GM21390 (cell line): ENCODE results near the gene N4BP2.
"Not testable (repeated sequence)": the region's sequence is repeated elsewhere in the genome, so short reads cannot be mapped to it uniquely, and the experiment has no call there.

ENCODE experiments used
- ATAC-seq: cut with Tn5 transposase; IDR thresholded peaks from one replicate; pipeline ENCODE4 v1.9.1; 2021; ENCODE audit not compliant: unreplicated experiment

N4BP2 gene

DNA sequence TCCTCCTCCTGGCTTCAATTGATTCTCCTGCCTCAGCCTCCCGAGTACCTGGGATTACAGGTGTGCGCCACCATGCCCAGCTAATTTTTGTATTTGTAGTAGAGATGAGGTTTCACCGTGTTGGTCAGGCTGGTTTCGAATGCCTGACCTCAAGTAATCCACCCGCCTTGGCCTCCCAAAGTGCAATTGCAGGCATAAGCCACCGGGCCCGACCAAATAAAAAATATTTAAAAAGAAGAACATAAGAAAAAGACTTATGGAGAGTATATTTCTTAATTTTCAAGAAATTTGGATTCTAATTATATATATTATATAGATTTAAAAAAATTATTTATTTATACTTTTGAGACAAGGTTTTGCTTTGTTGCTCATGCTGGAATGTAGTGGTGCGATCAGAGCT, 29.8 kb downstream of the N4BP2 start:
- no peak for ATAC-seq

DNA sequence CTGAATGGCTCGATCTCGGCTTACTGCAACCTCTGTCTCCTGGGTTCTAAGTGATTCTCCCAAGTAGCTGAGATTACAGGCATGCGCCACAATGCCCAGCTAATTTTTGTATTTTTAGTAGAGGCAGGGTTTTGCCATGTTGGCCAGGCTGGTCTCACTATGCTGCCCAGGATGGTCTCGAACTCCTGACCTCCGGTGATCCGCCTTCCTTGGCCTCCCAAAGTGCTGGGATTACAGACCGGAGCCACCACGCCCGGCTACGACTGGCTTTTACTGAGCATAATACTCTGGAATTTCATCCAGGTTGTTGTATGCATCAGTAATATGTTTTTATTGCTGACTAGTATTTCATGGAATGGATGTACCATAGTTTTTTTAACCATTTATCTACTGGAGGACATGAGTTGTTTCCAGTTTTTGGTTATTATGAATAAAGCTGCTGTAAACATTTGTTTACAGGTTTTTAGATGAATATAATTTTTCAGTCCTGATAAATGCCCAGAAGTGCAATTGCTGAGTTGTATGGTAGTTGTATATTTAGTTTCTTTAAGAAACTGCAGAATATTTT, 31.2 kb downstream of the N4BP2 start:
- no peak for ATAC-seq

DNA sequence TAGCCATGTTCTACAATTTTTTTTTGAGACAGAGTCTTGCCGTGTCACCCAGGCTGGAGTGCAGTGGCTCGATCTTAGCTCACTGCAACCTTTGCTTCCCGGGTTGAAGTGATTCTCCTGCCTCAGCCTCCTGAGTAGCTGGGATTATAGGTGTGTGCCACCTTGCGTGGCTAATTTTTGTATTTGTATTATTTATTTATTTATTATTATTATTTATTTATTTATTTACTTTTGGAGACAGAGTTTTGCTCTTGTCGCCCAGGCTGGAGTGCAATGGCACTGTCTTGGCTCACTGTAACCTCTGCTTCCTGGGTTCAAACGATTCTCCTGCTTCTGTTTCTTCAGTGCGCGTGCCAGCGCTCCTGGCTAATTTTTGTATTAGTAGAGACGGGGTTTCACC, 36.8 kb downstream of the N4BP2 start:
- ATAC-seq: not testable (repeated sequence)

DNA sequence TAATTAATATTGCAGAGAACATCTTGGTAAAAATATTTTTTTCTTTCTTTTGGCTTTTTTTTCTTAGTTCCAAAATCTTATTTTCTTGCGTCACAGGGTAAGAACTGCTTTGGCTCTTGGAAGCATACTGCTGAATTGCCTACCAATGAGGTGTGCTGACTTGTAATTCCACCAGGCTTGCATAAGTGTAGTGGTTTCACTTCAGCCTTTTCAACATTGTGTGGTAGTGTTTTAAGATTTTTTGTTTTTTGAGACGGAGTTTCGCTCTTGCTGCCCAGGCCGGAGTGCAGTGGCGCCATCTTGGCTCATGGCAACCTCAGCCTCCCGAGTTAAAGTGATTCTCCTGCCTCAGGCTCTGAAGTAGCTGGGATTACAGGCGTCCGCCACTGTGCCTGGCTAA, 42.4 kb downstream of the N4BP2 start:
- no peak for ATAC-seq

DNA sequence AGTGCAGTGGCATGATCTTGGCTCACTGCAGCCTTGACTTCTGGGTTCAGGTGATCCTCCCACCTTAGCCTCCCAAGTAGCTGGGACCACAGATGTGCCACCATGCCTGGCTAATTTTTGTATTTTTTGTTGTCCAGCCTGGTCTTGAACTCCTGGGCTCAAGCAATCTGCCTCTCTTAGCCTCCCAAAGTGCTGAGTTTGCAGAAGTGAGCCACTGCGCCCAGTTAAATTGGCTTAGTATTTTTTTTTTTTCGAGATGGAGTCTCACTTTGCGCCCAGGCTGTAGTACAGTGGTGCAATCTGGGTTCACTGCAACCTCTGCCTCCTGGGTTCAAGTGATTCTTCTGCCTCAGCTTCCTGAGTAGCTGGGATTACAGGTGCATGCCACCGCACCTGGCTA, 50.5 kb downstream of the N4BP2 start:
- not testable (repeated sequence) for ATAC-seq

DNA sequence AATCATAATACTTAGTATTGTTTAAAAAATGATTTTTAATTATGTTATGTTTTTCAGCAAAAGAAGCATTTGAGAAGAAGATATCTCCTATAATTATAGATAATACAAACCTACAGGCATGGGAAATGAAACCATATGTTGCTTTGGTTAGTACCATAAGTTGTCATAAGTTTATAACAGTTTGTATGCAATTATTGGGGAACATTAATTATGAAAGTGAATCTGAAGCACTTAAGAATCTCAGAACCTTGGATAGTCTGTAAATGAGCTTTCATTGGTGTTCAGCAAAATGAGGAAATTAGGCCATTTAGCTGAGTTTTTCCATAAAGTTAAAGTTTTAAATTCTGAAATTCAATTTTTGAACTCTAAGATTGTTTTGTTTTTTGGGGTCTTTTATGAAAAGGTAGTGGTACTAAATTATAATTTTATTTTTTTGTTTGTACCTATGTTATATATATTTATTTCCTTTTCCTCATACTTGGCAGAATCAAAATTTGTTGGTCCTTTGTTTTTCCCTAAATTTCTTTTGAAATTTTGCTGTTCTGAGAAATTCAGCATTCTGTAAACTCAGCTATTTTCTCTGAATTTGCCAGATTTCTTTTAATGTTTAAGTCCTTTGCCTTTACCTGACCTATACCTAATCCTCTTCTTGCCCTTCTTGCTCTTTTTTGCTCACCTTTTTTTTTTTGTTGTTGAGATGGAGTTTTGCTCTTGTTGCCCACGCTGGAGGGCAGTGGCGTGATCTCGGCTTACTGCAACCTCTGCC, 55.6 kb downstream of the N4BP2 start:
- no peak for ATAC-seq

DNA sequence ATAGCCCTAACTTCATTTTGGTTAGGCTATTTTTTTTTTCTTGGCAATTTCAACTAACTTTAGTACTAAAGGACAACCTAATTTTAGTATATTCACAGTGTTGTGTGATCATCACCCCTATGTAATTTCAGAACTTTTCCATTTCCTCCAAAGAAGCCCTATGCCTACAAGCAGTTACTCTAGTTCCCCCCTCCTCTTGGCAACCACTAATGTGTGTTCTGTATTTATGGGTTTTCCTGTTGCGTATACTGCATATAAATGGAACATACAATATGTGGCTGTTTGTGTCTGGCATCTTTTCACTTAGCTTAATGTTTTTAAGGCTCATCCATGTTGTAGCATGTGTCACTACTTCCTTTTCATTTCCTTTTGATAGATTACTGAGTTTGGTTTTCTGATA, 57.6 kb downstream of the N4BP2 start:
- no peak for ATAC-seq

DNA sequence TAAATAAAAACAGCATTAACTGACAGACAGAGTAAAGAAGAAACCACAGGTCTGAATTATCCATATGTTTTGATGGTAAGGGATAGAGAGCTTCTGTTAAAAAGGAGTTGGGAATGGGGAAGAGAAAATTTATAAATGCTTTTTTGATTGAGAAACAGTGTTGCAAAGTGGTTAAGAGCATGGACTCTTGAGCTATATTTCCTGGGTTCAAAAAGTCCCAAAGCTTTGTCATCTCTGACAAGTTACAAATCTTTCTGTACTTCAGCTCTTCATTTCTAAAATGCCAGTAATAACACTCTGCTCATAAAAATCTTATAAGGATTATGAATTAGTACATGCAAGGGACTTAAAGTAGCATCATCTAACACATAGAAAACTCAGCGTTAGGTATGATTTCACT, 62.2 kb downstream of the N4BP2 start:
- ATAC-seq: no peak

DNA sequence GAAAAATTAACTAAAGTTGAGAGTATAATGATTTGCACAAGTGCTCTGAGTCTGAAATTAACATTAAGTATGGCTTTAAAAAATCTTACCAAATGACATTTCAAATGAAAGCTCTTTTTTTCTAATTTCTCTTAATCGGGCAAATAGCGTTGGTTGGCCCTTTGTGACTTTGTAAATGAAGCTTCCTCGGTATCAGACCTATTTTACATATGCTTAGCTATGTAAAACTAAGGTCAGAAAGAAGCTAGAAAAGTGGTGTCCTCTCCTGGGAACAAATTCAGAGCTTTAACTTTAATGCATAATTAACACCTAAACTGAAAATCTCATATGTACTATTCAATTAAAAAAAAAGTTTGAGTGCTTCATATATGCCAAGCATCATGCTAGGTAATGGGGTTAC, 62.7 kb downstream of the N4BP2 start:
- no peak for ATAC-seq

DNA sequence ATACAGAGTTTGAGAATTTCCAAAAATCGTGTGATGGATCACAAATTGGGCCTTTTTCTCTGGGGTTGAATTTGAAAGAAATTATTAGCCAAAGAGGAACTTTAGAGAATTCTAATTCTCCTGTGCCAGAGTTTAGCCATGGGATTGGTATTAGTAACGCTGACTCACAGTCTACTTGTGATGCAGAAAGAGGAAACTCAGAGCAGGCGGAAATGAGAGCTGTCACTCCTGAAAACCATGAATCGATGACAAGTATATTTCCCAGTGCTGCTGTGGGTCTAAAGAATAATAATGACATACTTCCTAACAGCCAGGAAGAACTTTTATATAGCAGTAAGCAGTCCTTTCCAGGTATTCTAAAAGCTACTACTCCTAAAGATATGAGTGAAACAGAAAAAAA, 64.9 kb downstream of the N4BP2 start:
- no peak for ATAC-seq

DNA sequence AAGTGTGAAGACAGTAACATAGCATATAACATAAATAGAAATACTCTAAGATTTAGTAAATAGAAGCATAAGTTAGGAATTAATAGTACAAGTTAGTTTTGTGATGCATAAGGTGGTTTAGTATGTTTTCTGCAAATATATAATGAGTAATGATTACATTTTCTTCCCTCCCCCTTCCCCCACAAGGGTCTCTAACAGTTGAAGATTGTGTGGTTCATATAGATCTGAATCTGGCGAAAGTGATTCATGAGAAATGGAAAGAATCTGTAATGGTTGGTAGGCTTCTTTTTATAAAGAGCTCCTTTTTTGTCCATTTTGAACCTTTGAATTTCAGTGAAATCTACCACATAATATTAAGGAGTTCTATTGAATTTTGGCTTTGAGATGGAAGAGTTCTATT, 66.3 kb downstream of the N4BP2 start:
- no peak for ATAC-seq

DNA sequence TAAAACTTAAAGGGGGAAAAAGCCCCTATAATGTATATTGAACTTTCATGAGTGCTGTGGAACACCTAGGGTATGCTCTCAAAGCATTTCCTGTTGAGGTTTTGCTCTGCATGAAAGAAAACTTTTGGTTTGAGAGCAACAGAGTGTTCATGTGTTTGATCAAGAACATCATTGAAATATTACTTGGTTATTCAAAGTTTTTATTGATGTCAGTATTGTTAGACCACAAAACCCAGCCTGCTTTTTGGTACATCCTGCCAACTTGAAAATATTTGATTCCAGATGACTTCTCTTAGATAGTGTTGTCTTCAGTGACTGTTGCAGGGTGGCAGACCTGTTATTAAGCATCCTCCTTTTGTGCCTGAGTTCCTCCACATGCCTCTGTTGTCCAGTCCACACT, 68.0 kb downstream of the N4BP2 start:
- ATAC-seq: no peak

DNA sequence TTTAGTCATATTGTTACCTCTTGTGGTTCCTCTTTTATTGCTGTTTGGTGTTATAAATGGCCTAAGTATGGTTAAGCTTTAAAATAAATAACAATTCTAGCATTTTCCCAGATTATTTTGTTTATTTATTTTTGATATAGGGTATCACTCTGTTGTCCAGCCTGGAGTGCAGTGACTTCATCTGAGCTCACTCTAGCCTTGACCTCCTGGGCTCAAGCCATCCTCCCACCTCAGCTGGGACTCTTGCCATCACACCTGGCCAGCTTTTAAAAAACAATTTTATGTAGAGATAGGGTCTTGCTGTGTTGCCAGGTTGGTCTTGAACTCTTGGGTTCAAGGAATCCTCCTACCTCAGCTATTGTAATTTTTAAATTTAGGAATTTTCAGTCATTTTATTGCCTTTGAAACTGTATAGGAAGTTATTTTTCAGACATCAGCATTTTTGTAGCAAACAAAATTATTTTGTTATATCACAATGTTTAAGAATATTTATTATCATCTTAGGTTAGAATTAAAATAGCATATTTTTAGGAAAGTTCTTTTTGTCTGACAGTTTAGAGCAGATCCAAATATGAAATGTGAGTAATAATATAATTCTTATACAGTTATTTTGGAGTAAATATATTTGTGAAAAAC, 73.9 kb downstream of the N4BP2 start:
- no peak for ATAC-seq

DNA sequence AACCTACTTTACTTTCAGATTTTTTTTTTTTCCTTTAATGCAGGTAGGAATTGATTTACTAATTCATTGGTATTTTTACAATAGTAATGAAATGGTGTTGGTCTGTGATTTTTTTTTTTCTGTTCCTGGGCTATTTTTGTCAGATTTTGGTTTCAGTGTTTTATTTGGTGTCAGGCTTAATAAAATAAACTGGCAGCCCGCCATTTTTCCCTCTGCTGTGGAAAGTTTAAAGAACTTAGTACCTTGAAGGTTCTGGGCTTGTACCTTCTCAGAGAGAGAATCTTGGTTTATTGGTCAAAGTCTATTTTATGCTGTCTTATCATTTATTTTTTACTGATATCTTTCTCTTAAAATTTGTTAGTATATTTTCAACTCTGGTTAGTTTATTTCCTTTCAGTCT, 76.2 kb downstream of the N4BP2 start:
- no peak for ATAC-seq

DNA sequence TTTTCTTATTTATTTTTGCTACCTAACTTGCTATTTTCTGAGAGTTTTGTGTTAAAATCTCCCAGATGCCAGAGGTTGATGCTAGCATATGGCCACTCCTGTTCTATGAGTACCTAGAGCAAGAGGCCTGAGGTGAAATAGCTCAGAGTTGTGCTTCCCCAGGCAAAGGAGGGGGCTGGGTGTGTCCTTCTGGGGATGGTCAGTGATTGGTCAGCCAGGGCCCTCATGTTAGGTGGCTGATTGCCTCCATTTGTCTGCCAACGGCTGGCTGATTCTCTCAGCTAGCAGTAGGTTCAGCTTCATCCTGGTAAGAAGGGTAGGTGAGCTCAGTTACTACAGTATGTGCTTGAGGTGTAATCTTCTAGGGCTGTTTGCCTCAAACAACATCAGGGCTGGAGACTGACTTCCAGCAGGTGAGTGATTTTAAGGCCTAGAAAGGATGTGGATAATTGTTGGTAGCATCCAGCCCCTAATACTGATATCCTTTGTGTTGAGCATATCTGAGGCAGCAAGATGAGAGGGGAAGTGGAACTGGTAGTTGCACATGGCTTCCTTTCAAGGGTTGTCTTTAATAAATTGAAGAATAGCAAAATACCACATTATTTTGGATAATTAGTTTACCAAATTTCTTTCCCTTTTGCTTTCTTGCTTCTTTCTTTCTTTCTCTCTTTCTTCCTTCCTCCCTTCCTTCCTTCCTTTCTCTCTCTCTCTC, 77.7 kb downstream of the N4BP2 start:
- no peak for ATAC-seq

DNA sequence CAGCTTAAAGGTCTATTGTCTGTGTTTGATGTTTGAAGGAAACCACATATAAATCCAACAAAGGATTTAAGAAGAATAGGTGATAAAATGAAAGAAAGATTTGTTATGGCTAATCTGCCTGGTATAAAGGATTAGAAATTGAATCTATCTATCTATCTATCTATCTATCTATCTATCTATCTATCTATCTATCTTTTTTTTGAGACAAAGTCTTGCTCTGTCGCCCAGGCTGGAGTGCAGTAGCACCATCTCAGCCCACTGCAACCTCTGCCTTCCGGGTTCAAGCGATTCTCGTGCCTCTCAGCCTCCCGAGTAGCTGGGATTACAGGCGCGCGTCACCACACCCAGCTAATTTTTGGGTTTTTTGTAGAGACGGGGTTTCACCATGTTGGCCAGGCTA, 79.6 kb downstream of the N4BP2 start:
- not testable (repeated sequence) for ATAC-seq

DNA sequence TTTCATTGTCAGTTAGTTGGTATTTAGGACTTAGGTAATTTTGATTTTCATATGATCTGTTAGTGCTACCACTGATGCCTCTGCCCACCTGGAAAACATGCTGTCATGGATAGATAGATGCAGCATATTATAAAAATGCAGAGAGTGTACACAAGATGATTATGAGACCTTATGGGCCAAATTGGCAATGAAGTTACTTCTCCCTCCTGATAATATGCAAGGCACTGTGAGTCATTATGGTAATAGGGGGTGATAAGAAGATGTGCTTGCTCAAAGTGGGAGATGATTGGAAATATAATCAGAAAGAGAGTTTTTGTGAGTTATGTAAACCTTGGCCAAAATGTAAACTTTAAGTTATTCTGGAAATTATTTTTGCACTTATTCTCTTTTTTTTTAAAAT, 83.5 kb downstream of the N4BP2 start:
- no peak for ATAC-seq

DNA sequence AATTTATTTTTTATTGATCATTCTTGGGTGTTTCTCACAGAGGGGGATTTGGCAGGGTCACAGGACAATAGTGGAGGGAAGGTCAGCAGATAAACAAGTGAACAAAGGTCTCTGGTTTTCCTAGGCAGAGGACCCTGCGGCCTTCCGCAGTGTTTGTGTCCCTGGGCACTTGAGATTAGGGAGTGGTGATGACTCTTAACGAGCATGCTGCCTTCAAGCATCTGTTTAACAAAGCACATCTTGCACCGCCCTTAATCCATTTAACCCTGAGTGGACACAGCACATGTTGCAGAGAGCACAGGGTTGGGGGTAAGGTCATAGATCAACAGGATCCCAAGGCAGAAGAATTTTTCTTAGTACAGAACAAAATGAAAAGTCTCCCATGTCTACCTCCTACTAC, 83.9 kb downstream of the N4BP2 start:
- ATAC-seq: not testable (repeated sequence)

DNA sequence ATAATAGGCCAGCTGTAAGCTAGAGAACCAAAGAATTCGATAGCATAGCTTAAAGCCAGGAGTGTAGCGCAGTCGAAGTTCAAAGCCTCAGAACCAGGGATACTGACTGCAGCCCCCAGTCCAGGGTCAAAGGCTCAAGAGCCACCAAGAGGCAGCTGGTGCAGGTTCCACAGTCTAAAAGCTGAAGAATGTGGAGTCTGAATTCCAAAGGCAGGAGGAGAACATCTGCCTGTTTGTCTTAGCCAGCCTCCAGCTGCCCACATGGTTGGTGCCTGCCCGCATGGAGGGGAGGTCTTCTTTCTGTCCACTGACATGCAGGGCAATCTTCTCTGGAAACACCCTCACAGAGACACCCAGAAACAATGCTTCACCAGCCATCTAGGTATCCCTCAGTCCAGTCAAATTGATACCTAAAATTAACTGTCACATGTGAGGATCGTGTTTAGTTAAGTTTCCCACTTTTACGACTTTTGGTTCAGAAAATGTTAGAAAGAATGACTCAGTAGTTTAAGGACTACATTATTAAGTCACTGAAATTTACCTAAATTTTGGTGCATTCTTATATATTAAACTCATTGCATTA, 87.4 kb downstream of the N4BP2 start:
- no peak for ATAC-seq

DNA sequence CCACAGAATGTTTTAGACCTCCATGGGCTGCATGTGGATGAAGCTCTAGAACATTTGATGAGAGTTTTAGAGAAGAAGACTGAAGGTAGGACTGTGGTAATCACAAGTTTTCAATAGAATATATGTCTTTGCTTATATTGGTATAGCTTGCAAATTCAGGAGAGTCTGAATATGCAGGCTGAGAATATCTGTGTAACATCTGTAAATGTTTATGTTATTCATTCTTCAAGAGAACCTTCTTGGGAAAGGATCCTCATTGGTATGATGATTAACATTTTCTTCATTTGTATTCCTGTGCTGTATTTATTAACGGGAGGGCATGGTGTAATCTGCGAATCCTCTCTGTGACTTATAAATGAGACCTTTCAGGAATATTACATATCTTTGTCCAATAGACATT, 88.1 kb downstream of the N4BP2 start:
- no peak for ATAC-seq

DNA sequence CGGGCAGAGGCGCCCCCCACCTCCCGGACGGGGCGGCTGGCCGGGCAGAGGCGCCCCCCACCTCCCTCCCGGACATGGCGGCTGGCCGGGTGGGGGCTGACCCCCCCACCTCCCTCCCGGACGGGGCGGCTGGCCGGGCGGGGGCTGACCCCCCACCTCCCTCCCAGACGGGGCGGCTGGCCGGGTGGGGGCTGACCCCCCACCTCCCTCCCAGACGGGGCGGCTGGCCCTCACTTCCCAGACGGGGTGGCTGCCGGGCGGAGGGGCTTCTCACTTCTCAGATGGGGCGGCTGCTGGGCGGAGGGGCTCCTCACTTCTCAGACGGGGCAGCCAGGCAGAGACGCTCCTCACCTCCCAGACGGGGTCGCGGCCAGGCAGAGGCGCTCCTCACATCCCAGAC, 90.8 kb downstream of the N4BP2 start:
- ATAC-seq: not testable (repeated sequence)
